ENCODE data around the gene NKTR. TPM values are rescaled to one million over a fixed set of nuclear protein-coding genes. Genes with fewer than 3 reads are reported as not detected.

NKTR gene
- total and polyA plus RNA-seq, 3 donors from 2014 or later = 42.2 to 203 (median 175) TPM

- Histone ChIP-seq H3K27me3 (no peaks in the 10 kb centered on the region), H3K27ac (peak overlapping the region in 1 of 2 donors; percentile 41), H3K4me1 (peaks cover 5% of the 10 kb centered on the region), H3K9me3 (no peaks in the 10 kb centered on the region), H3K36me3 (ENCODE audit: low read depth, missing control alignments) (no peaks in the 10 kb centered on the region), H3K4me3 (no peak overlapping the region)
- intact Hi-C loops (cut with DNase I; ENCODE audit: low total_unique reads) = no loop called here
- WGBS, 2 donors = 36 to 38% methylated on average over 3 of the region's 3 CpGs
- no peak for DNase-seq
- TF ChIP-seq CTCF (IDR thresholded peaks at IDR 0.05) = no peak
- no peak for TF ChIP-seq POLR2A (IDR thresholded peaks at IDR 0.05)
These were observed 38.2 kb upstream of the NKTR start for GRCh38 chr3:42562047-42562907.

- DNase-seq = no peak
- H3K27me3 ChIP-seq = no peaks in the 10 kb centered on the region
- H3K27ac ChIP-seq = no peak overlapping the region
- TF ChIP-seq CTCF (IDR thresholded peaks at IDR 0.05) (no peak), POLR2A (IDR thresholded peaks at IDR 0.05) (no peak)
- no peaks in the 10 kb centered on the region for H3K4me1 ChIP-seq
- H3K36me3 ChIP-seq (ENCODE audit: low read depth, missing control alignments) = no peaks in the 10 kb centered on the region
- no peak overlapping the region for H3K4me3 ChIP-seq
- intact Hi-C loops (cut with DNase I; ENCODE audit: low total_unique reads) = no loop called here
- no peaks in the 10 kb centered on the region for H3K9me3 ChIP-seq
- WGBS, 2 donors = 86 to 89% methylated on average over 2 of the region's 2 CpGs
These were observed 30.8 kb upstream of the NKTR start for GRCh38 chr3:42569593-42570142.

GRCh38 chr3:42572278-42572677 lies 28.2 kb upstream of the NKTR start:
- H3K4me3 ChIP-seq = no peak overlapping the region
- no peaks in the 10 kb centered on the region for H3K9me3 ChIP-seq
- H3K4me1 ChIP-seq = no peaks in the 10 kb centered on the region
- H3K27me3 ChIP-seq = no peaks in the 10 kb centered on the region
- 66 to 69% methylated on average over 3 of the region's 3 CpGs for WGBS, 2 donors
- DNase-seq = peak; percentile 42
- no peak for TF ChIP-seq POLR2A (IDR thresholded peaks at IDR 0.05)
- no peak for TF ChIP-seq CTCF (IDR thresholded peaks at IDR 0.05)
- H3K27ac ChIP-seq = no peak overlapping the region
- intact Hi-C loops (cut with DNase I; ENCODE audit: low total_unique reads) = no loop called here
- no peaks in the 10 kb centered on the region for H3K36me3 ChIP-seq (ENCODE audit: low read depth, missing control alignments)

- TF ChIP-seq CTCF (IDR thresholded peaks at IDR 0.05) (no peak), POLR2A (IDR thresholded peaks at IDR 0.05) (no peak)
- peaks cover 3% of the 10 kb centered on the region for H3K4me1 ChIP-seq
- no peaks in the 10 kb centered on the region for H3K9me3 ChIP-seq
- no peaks in the 10 kb centered on the region for H3K27me3 ChIP-seq
- no peaks in the 10 kb centered on the region for H3K36me3 ChIP-seq (ENCODE audit: low read depth, missing control alignments)
- H3K27ac ChIP-seq = no peak overlapping the region
- DNase-seq = no peak
- intact Hi-C loops (cut with DNase I; ENCODE audit: low total_unique reads) = no loop called here
- no peak overlapping the region for H3K4me3 ChIP-seq
These were observed 25.2 kb upstream of the NKTR start for GRCh38 chr3:42575137-42575741.

Data from testis (tissue), 3 donors.